ENCODE results near the gene STK38L. TPM values are rescaled to one million over a fixed set of nuclear protein-coding genes. Genes with fewer than 3 reads are reported as not detected.
A peak's percentile ranks its signal among the peaks of the same experiment; 100 is the strongest.

STK38L gene
- polyA plus RNA-seq, 2 of the 4 experiments (the other 2 are of a cell fraction), result 17.3 to 32.2 TPM

GRCh38 chr12:27331291-27331926 is 87.3 kb downstream of the STK38L start:
- WGBS (ENCODE audit: missing lambda C conversion rate), result 7% methylated on average over 7 of the region's 7 CpGs
- H3K4me2 ChIP-seq, result peak overlapping the region; percentile 92
- peak overlapping the region; percentile 77 for H3K4me3 ChIP-seq
- ChIA-PET CTCF (interaction anchor here (0.8 to 1.2 kb wide), 4 partner anchors 9 to 315 kb away, joined by 3 read pairs; no protein-coding TSS in a partner anchor), POLR2A (interaction anchor here (0.7 to 1.3 kb wide), 3 partner anchors 13 to 193 kb away, joined by 4 to 7 read pairs (median 5); partner anchors contain the start of gene PPFIBP1)
- ATAC-seq, result peak; percentile 57 to 77
- peak overlapping the region; percentile 70 to 92 for H3K27ac ChIP-seq
- no peak for TF ChIP-seq HOXB13 (CRISPR knock-in tag; IDR thresholded peaks at IDR 0.05; ENCODE audit: low read depth)
- TF ChIP-seq EHMT2 (IDR thresholded peaks at IDR 0.05; ENCODE audit: low read depth), result no peak
- TF ChIP-seq EP300 (IDR thresholded peaks at IDR 0.05), result no peak
- peak in 1 of 2 experiments; percentile 44; a peak in 2 of 5 replicates for TF ChIP-seq JUN (IDR thresholded peaks at IDR 0.05)
- peak; percentile 12 to 84; a peak in 2 of 4 replicates for TF ChIP-seq CEBPB (IDR thresholded peaks at IDR 0.05)
- no peak for TF ChIP-seq MAX (IDR thresholded peaks at IDR 0.05)
- no peak for TF ChIP-seq USF2 (IDR thresholded peaks at IDR 0.05)
- TF ChIP-seq NFE2L2 (conservative IDR thresholded peaks at IDR 0.05; ENCODE audit: low read length), result no peak
- TF ChIP-seq MAZ (IDR thresholded peaks at IDR 0.05; ENCODE audit: borderline replicate concordance, low read depth, low read length), result no peak
- peak; percentile 0 for TF ChIP-seq ZFP36 (IDR thresholded peaks at IDR 0.05; ENCODE audit: borderline replicate concordance, partially characterized antibody)
- peak; percentile 46; the same call in 1 of the 2 replicates for TF ChIP-seq JUNB (IDR thresholded peaks at IDR 0.05)
- no peak for TF ChIP-seq ELK1 (IDR thresholded peaks at IDR 0.05; ENCODE audit: low read depth, low read length)
- TF ChIP-seq EHF (CRISPR knock-in tag; IDR thresholded peaks at IDR 0.05), result no peak
- no peak for TF ChIP-seq CBX8 (IDR thresholded peaks at IDR 0.05)
- no peak for TF ChIP-seq NR3C1 (IDR thresholded peaks at IDR 0.05)
- TF ChIP-seq RFX5 (IDR thresholded peaks at IDR 0.05), result no peak
- no peak for TF ChIP-seq FOSB (CRISPR knock-in tag; IDR thresholded peaks at IDR 0.05)
- TF ChIP-seq FOSL2 (IDR thresholded peaks at IDR 0.05), result no peak; the same call in 1 of the 2 replicates
- TF ChIP-seq FOSL2 (CRISPR knock-in tag; IDR thresholded peaks at IDR 0.05), result peak; percentile 82
- TF ChIP-seq ESRRA (IDR thresholded peaks at IDR 0.05; ENCODE audit: borderline replicate concordance, low read length), result no peak
- no peak for TF ChIP-seq ZC3H11A (IDR thresholded peaks at IDR 0.05)
- no peak for TF ChIP-seq KDM5A (IDR thresholded peaks at IDR 0.05)
- no peak for TF ChIP-seq CTCF (IDR thresholded peaks at IDR 0.05)
- no peak for TF ChIP-seq PBX3 (IDR thresholded peaks at IDR 0.05)
- no peak for TF ChIP-seq TFCP2L1 (CRISPR knock-in tag; IDR thresholded peaks at IDR 0.05)
- DNase-seq (ENCODE audit: low read depth in 1 of 2, low spot score in 1 of 2), result peak; percentile 64 to 83
- no peaks in the 10 kb centered on the region for H3K9me3 ChIP-seq
- FAIRE-seq, result peak; percentile 94
- H3K4me1 ChIP-seq, result peaks cover 43% of the 10 kb centered on the region

Measured in A549 (cell line).